ENCODE results near the gene ABHD2. TPM values are rescaled to one million over a fixed set of nuclear protein-coding genes. Genes with fewer than 3 reads are reported as not detected.

Gene ABHD2
- total RNA-seq, 1 experiment from 2014 or later: 15.6 TPM

GRCh38 chr15:89123181-89123525, 34.9 kb downstream of the ABHD2 start:
- Histone ChIP-seq H3K18ac (ENCODE audit: insufficient read length, low read depth, low read length) (no peak overlapping the region), H3K4me2 (ENCODE audit: insufficient read depth, insufficient read length, low read length) (no peak overlapping the region), H3K9me3 (ENCODE audit: control insufficient read depth, low read depth, low read length) (no peaks in the 10 kb centered on the region), H3K23ac (ENCODE audit: insufficient read length, low read depth, low read length) (no peak overlapping the region), H4K91ac (ENCODE audit: insufficient read length, low read depth, low read length) (no peak overlapping the region), H3K79me1 (ENCODE audit: insufficient read depth, low read depth, low read length, poor library complexity, severe bottlenecking) (no peaks in the 10 kb centered on the region), H2BK12ac (ENCODE audit: insufficient read length, low read depth, low read length) (no peak overlapping the region), H2BK5ac (ENCODE audit: insufficient read length, low read length) (no peak overlapping the region), H3K23me2 (ENCODE audit: insufficient read length, low read depth, low read length, poor library complexity, severe bottlenecking) (no peaks in the 10 kb centered on the region), H3K4ac (ENCODE audit: low read depth, low read length) (no peak overlapping the region), H3K27me3 (ENCODE audit: insufficient read depth, low read length) (no peaks in the 10 kb centered on the region), H4K20me1 (ENCODE audit: control insufficient read depth, insufficient read depth, insufficient read length) (no peaks in the 10 kb centered on the region), H3K27ac (ENCODE audit: insufficient read length, low read depth, low read length) (no peak overlapping the region), H2AFZ (ENCODE audit: low read length) (no peak overlapping the region), H3K79me2 (ENCODE audit: insufficient read depth, low read length) (no peaks in the 10 kb centered on the region), H2AK5ac (ENCODE audit: insufficient read length, low read length) (no peak overlapping the region), H2BK20ac (ENCODE audit: low read depth, low read length, poor library complexity, severe bottlenecking) (no peak overlapping the region), H3K14ac (ENCODE audit: insufficient read depth, low read length) (no peak overlapping the region), H3T11ph (ENCODE audit: low read length) (no peak overlapping the region), H3K56ac (ENCODE audit: insufficient read length, low read depth, low read length) (no peak overlapping the region), H3K4me1 (ENCODE audit: insufficient read depth, low read length) (0 out of 2 replicates have a peak, but pooled peaks cover 2% of the 10 kb centered on the region), H4K5ac (ENCODE audit: insufficient read length, low read depth, low read length) (no peak overlapping the region), H2BK15ac (ENCODE audit: low read depth, low read length) (no peak overlapping the region), H2BK120ac (ENCODE audit: low read depth, low read length, poor library complexity, severe bottlenecking) (no peak overlapping the region), H4K8ac (replicated peaks; ENCODE audit: insufficient read length, low read depth, low read length) (no peak overlapping the region), H3K9ac (ENCODE audit: extremely low read depth, insufficient read length, low read length) (no peak overlapping the region)
- Mint-ChIP-seq H3K4me3 (0 out of 5 replicates have a peak overlapping the region, but pooled peaks of 1 of the 2 experiments have one; percentile 31), H3K27me3 (ENCODE audit: low read depth) (no peaks in the 10 kb centered on the region), H3K9me3 (no peaks in the 10 kb centered on the region), H3K4me1 (peaks cover 11 to 13% of the 10 kb centered on the region in 2 experiments), H3K36me3 (ENCODE audit: insufficient read depth in 1 of 3, low read depth in 3 of 3) (peaks cover 4 to 8% (median 6%) of the 10 kb centered on the region in 3 experiments; a peak in 4 of 7 replicates), H3K27ac (no peak overlapping the region; a peak in 1 of 7 replicates)
- no CpG with 5 or more reads among the region's 7 CpGs for WGBS (ENCODE audit: extremely low coverage, insufficient read length, low lambda C conversion rate)
- no peak for TF ChIP-seq CTCF (conservative IDR thresholded peaks at IDR 0.05)
- DNase-seq: no peak
